HG02763 (cell line): ENCODE measurements around the gene HSF2BP.
"Not testable (repeated sequence)": the region's sequence is repeated elsewhere in the genome, so short reads cannot be mapped to it uniquely, and the experiment has no call there.

Experiments
- ATAC-seq: cut with Tn5 transposase; IDR thresholded peaks from one replicate; pipeline ENCODE4 v1.9.1; 2021; ENCODE audit warnings: mild to moderate bottlenecking, moderate library complexity; ENCODE audit not compliant: unreplicated experiment

The HSF2BP gene

GRCh38 chr21:43623588-43623987 is 35.7 kb downstream of the HSF2BP start:
- ATAC-seq, result no peak

GRCh38 chr21:43622796-43623195 is 36.5 kb downstream of the HSF2BP start:
- no peak for ATAC-seq

DNA sequence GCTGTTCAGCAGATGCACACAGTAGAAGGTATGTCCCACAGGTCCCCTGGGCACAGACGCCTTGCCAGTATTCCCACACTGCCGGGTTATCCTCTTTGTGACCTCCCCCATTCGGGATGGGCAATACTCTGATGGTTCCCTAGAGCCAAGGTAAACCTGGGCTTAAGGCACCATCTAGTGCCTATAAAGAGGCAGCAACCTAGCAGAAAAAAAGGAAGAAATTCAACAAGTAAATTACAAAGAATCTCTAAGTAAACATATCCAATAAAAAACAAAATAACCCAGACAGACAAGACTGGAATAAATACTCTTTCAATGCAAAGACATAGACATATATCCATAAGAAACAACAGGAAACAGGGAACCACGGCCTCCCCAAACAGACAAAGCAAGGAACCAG is 39.4 kb downstream of the HSF2BP start:
- no peak for ATAC-seq

DNA sequence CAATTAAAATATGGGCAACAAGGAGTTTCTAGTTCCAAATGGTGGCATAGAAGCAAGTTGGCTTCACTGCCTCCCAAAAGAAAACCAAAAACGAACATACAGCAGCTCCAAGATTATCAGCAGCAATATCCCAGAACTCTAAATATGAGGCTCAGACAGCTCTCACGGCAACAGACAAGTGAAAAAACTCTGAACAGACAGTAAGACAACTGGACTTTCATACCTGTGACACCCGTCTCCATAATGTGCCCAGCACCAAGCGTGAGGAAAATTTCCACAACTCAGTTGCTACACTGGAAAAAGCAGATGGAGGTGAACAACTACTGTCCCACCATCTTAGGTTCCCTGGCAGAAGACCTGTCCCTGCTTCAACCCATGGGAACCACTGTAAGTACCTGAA is 39.9 kb downstream of the HSF2BP start:
- ATAC-seq, result no peak

GRCh38 chr21:43618940-43619339 is 40.3 kb downstream of the HSF2BP start:
- no peak for ATAC-seq

GRCh38 chr21:43616861-43617260 is 42.4 kb downstream of the HSF2BP start:
- not testable (repeated sequence) for ATAC-seq

DNA sequence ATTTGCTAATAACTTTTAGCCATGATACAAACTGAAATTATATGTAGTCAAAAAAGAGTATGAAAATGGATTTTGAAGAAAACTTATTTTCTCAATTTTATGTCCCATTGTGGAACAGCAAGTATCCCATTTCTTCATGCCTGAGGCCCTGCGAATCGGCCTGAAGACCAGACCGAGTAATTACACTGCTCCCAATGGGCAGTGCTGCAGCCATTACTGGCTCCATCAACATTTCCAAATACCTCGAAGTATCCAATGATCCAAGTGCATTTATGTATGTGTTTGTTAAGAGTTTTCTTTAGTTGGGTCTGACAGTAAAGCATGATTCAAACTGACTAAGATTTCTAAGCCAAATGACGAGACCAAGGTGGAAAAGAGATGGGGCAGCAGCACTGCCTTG is 44.4 kb downstream of the HSF2BP start:
- ATAC-seq, result no peak

- ATAC-seq, result no peak
Measured at GRCh38 chr21:43613755-43614638, 45.3 kb downstream of the HSF2BP start.

- no peak for ATAC-seq
Measured at GRCh38 chr21:43611598-43612369, 47.5 kb downstream of the HSF2BP start.

DNA sequence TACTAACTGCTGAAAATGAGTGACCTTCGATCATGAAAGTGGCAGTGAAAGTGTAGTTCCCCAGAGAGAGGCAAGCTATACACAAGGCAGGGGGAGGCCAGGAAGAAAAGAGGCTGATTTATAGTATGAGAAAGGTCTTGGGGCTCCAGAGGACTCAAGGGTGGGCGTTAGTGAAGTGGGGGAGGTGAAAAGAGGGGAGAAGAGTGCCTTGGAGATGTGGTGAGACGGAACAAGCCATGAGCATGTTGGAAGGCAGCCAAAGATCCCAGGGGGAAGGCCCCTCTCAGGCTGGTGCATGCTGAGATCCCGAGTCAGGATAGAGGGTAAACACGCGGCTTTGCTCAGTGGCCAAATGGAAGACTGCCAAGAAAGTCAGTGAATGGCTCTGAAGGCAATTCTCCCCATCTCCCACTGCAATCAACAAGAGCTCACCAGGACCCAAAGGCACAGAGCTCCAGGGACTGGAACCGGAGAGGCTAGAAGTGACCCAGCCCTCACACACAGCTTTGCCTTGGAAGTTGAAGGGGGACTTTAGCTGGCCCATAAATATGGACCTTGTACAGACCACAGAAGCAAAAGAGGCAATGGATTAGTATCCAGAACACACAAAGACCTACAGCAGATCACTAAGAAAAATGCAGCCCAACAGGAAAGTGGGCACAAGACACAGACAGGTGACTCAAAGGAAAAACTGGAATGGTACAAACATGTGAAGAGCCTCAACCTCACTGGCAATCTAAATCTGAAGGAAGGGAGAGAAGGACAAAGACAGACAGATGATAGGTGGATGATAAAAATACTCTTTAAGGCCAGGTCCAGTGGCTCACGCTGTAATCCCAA is 49.6 kb downstream of the HSF2BP start:
- no peak for ATAC-seq

GRCh38 chr21:43608664-43609063 is 50.6 kb downstream of the HSF2BP start:
- ATAC-seq, result no peak

- no peak for ATAC-seq
Measured at GRCh38 chr21:43608225-43608624, 51.1 kb downstream of the HSF2BP start.

GRCh38 chr21:43605320-43606215 is 53.7 kb downstream of the HSF2BP start:
- ATAC-seq, result no peak

- no peak for ATAC-seq
Measured at GRCh38 chr21:43604505-43605204, 54.6 kb downstream of the HSF2BP start.

- ATAC-seq, result no peak
Measured at GRCh38 chr21:43603641-43604504, 55.4 kb downstream of the HSF2BP start.

DNA sequence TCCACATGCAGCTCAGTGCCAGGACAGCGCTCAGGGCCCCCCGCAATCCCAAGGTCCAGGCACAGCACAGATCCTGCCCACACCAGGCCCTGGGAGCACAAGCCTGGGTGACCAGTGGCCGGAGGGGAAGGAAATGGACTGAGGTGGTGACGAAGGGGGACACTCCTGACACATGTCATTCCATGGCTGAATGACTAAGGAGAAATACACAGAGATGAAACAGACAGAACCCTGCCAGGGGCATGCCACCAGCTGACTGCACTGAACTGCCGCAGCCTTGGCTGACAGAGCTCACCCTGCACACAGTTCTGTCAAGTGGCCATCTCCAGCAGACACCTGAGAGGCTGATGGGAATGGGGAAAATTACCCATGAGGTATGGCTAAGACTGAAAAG is 56.1 kb downstream of the HSF2BP start:
- no peak for ATAC-seq

- no peak for ATAC-seq
Measured at GRCh38 chr21:43602266-43603232, 56.7 kb downstream of the HSF2BP start.
